GM04503 (cell line): ENCODE results near the gene OCSTAMP.

ENCODE experiments used
- DNase-seq: peaks from one replicate; pipeline ENCODE4 v3.0.0-alpha.2; 2012; ENCODE audit warnings: low read depth

Gene OCSTAMP

DNA sequence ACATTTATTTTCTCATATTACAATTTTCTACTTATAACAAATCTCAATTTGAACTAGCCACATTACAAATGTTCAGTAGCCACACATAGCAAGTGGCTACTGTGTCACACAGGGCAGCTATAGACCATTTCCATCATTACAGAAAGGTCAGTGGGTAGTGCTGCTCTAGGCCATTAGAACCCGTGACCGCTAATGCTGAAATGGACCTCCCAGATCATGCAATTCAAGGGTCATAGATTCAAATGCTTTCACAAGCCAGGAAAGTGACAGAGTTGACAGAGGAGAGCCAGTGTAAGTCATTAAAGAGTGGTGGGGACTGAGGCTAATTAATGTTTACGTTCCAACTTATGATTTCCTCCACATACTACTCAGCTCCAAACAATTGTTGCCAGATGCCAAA is 3.5 kb upstream of the OCSTAMP start:
- no peak for DNase-seq

DNA sequence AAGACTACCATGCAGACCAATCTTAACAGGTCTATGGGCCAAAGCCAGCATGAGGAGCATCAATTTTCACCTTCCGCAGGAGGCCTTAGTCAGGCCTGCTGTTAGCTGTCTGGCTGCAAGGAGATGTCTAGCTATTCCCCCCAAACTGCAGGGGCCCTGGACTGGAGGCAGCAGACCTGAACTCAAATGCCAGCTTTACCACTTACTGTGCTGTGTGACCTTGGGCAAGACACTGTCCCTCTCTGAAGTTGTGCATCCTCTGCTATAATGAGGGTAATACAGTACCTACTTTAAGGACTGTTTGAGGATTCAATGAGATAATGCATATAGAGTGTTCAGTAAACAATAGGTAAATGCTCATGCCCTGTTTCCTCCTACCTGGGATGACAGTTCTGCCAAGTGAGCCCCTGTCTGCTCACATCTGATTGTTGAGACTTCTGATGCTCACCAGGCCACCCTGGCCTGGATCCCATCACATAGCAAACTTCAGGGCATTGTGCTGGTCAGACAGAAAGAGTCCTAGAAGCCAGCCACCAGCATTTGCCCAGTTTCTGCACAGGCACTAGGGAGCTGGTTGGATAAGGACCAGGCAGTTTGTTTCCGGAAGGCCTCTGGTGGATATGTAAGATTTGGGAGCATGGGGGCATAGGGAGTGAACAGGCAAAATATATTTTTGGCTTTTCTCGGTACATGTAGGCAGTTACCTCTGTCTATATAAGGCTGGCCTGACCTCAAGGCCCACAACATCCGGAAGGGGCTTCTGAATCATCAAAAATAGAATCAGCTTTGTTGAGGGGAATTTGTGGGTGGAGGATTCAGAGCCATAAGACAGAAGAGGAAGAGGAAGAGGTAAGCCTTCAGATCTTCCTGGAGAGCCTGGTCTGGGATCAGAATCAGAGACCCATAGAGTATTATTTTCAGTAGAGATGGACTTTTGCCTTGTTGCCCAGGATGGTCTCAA is 2.3 kb upstream of the OCSTAMP start:
- DNase-seq: no peak

DNA sequence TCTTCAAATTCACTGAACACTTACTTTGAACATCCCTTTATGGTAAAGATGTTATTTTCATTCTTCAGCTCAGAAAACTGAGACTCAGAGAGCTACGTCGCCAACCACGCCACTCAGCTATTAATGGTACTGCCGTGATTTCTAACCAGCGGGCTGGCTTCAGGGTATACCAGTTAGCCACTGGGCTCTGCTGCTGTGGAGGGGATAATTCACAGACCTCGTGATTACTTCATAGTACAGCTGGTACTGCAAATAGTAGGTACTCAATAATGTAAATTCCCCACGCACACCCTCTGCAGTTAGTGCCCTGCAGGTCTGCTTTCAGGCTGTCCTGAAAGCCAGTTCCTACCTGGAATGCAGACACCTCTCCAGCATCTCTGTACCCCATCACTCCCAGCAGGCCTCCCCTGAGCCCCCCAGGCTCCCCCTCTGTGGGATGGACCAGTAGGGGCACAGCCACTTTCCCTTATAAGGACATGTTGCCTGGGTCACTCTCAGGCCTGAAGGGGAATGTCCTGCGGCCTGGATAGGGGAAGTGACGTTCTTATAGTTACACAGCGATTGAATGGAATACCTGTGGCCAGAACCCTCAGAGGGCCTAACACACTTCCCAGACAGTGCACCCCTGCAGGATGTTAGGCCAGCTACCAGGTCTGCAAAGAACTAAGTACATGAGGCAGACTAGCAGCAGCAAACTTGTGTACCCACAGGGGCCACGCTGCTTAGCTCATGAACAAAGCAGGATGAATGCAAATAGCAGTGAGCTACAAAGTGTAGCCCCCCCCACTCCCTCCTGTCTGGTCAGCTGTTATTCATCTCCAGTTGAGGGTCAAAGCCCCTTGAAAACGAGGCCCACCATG is 1.3 kb upstream of the OCSTAMP start:
- DNase-seq: no peak

DNA sequence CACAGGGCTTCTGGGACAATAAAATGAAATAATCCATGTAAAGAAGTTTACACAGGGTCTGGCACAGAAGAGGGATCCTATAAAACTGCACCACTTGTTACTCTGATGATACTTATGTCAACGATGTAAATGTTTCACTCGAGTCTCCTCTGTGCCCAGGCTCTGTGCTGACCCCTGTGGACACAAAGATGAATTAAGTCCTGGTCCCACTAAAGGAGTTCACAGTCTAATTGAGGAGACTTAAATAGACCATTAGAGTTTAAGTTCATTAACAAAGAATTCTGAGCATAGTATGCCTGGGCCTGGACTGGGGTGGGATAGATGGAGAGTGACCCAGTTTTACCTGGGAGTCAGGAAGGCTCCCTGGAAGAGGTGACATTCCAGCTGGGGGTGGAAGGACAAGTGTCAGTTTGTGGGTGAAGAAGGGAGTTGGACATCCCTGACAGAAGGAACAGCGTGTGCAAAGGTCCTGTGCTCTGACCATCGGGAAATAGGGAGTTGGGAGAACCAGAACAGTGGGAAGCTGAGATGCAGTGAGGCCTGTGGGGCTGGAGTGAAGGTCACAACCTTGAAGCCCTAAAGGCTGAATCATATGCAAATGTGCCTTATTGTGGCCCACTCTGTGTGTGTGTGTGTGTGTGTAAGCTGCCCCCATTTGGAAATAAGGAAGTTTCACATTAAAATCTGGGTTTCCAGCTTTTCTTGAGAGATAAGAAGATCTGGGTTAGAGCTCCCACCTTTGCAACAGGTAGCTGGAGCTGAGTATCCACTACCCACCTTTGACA is 1.1 kb downstream of the OCSTAMP start:
- no peak for DNase-seq

DNA sequence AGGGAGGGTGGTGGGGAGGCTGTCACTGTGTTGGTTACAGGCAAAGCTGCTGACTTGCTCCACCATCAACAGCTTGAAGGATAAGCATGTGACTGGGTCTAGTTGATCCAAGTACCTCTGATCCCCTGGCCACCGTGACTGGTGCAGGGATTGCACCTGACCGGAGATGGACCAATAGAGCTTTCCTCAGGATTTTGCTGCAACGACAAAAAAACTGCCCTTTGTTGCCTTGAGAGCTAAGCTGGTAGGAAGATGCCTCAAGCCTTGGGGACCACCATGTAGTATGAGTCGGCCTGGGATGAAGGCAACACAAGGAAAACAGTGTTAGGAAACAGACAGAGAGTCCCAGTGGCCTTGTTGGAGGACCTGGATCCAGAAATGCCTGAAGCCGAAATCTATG is 1.8 kb downstream of the OCSTAMP start:
- no peak for DNase-seq

DNA sequence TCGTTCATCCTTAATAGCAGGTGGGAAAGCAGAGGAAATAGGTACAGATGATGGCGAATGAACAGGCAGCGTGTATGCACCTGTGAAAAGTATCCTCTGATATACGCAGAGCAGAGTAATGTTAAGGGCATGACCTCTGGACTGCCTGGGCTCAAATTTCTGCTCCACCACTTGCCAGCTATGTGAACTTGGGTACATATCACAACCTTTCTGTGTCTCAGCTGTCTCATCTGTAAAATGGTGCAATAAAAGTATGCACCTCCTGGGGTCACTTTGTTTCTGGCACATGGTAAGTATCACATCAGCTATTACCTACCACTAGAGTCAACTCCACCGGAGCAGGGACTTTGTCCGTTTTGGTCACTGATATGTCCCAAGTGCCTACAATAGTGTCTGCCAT is 2.5 kb downstream of the OCSTAMP start:
- no peak for DNase-seq

DNA sequence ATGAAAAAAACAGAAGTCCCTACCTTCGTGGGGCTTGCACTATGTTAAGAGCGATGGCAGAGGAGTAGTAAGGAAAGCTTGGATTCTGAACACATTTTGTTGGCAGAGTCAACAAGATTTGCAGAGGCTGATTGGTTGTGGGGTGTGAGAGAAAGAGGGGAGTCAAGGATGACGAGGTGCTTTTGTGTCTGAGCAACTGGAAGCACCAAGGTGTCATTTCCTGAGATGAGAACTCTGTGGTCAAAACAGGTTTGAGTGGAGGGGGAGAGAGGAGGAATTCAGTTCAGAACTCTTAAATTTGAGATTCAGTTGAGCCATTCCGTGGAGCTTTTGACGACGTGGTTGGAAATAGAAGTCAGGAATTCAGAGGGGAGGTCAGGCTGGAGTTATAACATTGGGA is 3.5 kb downstream of the OCSTAMP start:
- no peak for DNase-seq

DNA sequence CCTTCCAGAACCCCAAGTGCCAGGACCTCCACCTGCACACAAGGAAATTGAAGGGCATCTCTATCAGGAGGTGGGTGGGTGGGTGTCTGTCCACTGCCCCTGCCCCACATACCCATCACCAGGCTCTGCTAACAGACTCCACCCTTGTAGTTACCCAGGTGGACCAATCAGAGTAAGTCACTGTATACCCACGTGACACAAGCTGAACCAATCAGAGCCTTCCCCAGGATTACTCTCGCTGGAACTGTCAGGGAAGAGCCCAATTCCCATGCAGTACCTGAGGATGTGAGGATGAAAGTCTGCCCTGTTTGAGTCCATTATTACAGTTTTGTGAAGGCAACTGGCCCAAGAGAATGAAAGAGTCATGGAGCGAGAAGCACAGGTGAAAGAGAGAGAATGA is 4.2 kb downstream of the OCSTAMP start:
- no peak for DNase-seq

DNA sequence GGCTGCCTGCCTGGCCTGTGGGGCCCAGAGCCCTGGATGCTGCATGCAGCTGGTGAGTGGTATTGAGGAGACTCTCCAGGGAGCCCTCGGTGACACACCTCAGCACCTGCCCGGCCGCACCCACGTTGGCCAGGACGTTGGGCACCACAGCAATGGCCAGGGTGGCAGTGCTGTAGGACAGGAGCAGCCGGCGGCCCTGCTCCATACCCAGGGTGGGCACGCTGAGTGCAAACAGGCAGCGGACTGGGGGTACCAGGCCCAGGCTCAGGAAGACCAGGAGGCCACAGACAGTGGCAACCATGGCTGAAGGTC is 4.7 kb downstream of the OCSTAMP start:
- DNase-seq: no peak

DNA sequence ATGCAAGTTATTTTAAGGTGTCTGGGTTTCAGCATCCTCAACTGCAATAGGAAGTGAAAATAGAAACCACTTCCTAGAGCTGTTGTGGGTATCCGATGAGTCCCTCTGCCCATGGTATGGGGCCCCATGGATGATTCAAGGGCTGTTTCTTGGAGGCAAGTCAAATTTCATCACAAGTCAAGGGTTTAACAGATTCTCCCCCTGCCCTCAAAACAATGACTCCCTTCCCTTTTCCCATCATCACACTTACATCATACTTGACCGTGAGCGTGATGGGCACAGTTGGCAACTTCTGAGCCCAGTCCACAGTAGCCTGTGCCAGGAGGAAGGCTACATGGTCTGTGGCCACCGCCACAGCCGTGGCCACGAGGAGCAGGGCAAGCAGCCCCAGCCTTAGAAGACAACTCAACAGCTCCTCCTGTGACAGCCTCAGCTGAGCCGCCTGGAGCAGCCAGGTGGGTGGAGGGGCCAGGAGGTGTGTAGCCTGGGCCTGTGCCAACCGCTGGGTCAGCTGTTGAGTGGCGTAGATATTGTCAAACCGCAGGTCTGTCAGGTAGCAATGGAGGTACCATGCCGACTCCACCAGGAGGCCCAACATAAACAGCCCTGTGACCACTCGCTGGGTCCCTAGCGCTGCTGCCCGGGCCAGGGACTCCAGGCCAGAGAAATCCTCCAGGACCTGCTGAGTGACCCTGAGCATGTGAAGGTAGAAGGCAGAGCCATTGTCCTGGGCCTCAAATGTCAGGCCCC is 5.2 kb downstream of the OCSTAMP start:
- DNase-seq: no peak

DNA sequence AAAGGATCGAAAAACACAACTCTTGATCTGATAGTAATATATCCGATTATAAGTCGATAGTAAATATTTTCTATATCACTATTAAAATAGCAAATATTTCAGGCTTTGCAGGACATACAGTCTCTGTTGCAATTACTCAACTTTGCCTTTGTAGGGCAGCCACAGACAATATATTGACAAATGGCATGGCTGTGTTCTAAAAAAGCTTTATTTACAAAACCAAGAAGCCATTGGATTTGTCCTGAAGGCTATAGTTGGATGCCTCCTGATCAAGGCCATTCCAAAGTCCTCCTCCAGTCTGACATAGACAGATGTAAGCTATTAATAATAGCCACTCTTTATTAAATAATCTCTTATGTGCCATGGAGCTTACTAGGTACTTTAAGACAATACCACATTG is 5.9 kb downstream of the OCSTAMP start:
- no peak for DNase-seq

DNA sequence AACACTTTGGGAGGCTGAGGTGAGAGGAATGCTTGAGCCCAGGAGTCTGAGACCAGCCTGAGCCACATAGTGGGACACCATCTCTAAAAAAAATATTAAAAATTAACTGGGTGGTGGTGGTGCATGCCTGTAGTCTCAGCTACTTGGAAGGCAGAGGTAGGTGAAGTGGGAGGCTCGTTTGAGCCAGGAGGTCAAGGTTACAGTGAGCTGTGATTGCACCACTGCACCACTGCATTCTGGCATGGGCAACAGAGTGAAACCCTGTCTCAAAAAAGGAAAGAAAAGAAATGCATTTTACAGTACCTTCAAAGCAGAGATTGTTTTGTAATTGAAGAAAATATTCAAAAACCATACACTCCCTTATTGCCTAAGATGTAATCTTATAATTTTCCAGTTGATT is 6.5 kb downstream of the OCSTAMP start:
- no peak for DNase-seq

DNA sequence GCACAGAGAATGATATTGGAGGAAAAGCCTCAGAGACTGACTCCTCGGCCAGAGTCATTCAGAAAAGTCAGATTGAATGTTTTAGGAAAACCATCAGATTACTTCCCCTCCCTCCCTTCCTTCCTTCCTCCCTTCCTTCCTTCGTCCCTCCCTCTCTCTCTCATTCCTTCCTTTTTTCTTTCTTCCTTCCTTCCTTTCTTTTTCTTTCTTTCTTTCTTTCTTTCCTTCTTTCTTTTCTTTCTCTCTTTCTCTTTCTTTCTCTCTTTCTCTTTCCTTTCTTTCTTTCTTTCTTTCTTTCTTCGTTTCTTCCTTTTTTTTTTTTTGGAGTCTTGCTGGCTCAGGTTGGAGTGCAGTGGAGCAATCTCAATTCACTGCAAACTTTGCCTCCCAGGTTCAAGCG is 7.4 kb downstream of the OCSTAMP start:
- DNase-seq: no peak

DNA sequence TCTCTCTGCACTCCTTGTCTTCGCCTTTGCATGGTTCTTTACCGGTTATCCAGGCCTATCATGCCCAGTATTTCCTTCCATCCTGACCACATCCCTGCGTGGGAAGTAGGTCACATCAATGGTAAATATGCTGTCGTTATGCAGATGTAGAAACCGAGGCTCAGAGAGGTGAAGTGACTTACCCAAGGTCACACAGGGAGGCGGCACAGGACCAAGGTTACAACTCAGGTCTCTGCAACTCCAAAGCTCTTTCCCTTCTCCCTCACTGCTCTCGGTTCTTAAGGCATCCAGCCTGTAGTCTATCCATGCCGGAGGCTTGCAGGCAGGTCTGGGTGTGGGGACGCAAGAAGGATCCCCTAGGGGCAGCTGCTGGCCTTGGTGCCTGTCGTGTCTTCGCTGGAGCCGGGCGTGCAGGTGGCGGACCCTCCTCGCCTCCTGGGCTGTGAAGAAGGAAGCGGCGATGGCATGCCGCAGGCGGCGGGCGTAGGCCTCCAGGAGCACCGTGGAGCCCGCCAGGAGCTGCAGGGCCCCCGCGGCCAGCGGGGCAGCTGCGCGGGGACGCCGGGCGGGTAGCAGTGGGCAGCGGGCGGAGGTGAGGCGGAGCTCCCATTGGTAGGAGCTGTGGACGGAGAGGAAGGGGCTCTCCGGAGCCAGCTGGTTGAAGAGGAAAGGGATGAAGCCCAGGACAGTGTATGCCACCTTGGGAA is 9.1 kb downstream of the OCSTAMP start:
- no peak for DNase-seq

DNA sequence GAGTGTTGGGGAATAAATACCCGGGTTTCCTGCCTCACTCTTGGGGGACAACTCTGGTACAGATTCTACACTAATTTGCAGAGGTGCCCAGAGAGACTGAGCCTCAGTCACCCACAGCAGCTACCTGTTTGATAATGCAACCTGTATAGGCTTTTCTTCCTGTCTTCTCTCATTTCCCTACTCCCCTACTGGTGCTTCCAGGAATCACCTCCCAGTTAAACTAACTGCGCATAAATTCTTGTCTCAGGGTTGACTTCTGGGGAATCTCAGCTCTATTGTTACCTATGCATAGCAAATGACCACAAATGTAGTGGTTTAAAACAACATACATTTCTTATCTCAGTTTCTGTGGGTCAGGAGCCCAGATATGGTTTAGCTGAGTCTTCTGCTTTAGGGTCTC is 11.3 kb downstream of the OCSTAMP start:
- no peak for DNase-seq

DNA sequence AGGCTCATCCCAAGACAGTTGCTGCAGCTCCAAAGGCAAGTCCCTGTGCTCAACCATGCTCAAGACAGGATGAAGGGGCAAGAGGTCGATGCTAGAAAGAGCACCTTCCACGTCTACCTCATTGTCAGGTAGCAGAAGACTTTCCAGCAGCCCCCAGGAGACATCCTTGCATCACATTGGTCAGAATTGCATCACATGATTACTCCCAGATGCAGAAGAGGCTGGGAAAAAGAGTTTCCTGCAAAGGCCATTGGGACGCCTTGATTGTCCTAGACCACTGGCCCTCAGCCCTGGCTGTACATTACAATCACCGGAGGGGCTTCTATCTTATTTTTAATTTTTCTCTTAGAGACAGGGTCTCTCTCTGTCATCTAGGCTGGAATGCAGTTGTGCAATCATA is 19.8 kb downstream of the OCSTAMP start:
- DNase-seq: no peak

DNA sequence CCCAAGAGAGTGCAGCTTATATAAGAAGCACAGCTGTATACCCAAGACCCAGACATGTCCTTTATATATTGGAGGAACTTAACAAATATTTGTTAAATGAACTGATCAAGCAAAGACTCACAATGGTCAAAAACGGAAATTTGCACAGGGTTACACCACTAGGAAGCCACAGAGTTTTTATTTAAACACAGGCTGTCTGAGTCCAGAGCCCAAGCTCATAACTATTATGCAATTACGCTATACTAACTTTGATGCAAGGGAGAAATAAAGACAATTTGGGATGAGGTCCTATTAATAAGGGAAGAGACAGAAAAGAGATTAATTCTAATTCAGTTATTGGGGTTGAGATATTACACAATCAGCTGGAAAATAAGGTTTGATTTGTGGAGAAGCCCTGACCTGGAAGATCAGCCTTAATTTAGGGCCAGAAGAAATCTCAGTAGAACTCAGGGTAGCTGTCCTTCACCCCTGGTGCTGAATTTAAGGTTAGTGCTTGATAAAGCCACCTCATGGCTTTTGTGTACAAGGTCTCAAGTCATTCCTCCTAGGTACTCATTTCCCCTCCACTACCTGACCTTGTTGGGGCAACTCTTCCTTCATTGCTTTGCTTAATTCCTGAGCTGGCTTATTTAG is 26.6 kb downstream of the OCSTAMP start:
- no peak for DNase-seq

DNA sequence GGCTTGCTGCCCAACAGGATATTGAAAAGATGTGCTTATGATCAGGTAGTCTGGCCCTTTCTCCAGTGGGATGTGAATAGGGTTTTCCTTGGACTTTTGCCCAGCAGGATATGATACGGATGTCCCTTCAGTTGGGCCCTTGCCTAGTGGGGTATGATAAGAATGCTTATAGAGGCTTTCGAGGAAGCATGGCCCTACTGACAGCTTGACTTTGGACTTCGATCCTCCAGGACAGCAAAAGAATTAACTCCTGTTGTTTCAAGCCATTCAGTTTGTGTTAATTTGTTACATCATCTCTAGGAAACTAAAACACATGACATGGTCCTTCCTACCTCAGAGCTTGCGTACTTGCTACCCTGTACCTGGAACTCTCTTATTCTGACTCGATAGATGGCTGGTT is 27.3 kb downstream of the OCSTAMP start:
- no peak for DNase-seq

DNA sequence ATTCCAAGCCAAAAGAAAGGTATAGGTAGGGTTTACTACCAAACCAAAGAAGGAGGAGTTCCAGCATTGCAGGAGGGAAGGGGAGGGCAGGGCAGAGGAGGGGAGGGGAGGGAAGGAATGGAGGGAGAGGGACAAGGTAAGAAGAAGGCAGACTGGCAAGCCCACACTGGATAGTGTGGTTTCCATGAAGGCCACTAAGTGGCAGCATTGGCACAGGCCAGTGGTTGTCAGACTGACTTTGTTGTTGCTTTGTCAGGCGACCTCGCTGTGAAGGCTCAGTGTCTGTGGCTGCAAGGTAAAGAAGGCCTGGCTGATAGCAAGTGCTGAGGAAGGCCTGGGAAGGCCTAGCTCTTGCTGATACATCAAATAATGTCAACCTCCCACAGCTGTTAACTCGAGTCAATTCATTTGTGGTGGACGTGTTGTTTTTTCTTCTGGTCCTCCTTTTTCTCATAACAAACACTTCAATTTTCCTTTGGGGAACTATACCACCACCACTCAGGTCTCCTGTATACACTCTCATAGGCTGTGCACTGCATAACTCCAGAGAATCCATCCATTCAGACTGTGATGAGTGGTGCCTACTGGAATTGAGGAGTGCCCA is 29.4 kb downstream of the OCSTAMP start:
- DNase-seq: peak; percentile 6

DNA sequence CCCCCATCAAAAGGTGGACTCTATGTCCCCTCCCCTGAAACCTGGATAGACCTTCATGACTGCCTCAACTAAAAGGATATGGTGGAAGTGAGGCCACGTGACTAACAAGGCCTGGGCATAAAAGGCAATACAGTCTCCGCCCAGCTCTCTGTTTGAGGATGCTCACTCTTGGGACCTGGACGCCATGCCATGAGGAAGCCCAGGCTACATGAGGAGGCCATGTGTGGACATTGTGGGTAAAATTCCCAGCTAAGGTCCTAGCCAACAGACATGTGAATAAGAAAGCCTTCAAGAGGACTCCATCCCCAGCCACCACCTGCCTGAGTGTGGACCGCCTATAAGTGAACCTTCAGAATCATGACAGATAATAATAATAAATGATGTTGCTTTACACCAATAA is 29.9 kb downstream of the OCSTAMP start:
- DNase-seq: no peak
